Measurements from ENCODE around the gene CAPN12.
"Not testable (repeated sequence)": the region's sequence is repeated elsewhere in the genome, so short reads cannot be mapped to it uniquely, and the experiment has no call there.

- not testable (repeated sequence) for TF ChIP-seq CTCF (IDR thresholded peaks at IDR 0.05); REST (IDR thresholded peaks at IDR 0.05; ENCODE audit: insufficient read depth in 1 of 2, low read depth in 2 of 2, low read length in 1 of 2); POLR2AphosphoS5 (IDR thresholded peaks at IDR 0.05; ENCODE audit: low read depth, low read length); SIN3A (IDR thresholded peaks at IDR 0.05; ENCODE audit: borderline replicate concordance, insufficient read depth, low read depth, low read length); TCF7L2 (IDR thresholded peaks at IDR 0.05; ENCODE audit: low read depth, low read length)
Observed at GRCh38 chr19:38786061-38786460, 41.8 kb upstream of the CAPN12 start.
